NCI-H1694 (cell line): ENCODE results near the gene REEP6.

Experiments
- DNase-seq: peaks from one replicate; lab custom pipeline; 2025; lab: John Stamatoyannopoulos, UW

The REEP6 gene

DNA sequence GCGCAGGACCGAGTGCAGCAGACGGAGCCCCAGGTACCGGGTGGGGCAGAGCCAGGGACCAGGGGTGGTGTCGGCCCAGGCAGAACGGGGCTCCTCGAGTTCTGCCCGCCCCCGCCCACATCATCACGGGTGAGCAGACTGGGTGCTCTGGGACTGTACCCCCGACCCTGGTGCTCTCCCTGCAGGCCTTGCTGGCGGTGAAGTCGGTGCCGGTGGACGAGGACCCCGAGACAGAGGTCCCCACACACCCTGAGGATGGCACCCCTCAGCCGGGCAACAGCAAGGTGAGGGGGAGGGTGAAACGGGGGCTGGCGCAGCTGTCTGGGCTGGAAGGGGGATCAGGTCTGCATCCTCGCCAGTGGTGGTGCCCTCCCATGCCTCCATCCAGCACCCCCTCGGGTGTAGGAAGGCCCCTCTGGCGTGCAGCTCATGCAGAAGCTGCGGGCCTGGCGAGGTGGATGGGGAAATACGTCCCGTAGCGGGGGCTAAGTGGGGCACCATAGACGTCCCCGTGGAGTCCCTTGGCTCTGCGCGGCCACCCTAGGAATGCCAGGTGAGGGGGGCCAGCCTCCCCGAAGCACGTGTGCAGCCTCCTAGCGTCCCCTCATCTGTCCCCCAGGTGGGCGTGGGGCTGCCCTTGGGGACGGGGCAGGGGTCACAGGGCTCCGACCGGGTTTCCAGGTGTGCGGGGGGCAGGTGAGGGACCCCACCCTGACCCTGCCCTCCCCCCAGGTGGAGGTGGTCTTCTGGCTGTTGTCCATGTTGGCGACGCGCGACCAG, 34.7 kb upstream of the REEP6 start:
- DNase-seq, result no peak

GRCh38 chr19:1457031-1457739, 33.8 kb upstream of the REEP6 start:
- DNase-seq, result no peak

- no peak for DNase-seq
Measured at GRCh38 chr19:1457892-1458291, 33.1 kb upstream of the REEP6 start.

DNA sequence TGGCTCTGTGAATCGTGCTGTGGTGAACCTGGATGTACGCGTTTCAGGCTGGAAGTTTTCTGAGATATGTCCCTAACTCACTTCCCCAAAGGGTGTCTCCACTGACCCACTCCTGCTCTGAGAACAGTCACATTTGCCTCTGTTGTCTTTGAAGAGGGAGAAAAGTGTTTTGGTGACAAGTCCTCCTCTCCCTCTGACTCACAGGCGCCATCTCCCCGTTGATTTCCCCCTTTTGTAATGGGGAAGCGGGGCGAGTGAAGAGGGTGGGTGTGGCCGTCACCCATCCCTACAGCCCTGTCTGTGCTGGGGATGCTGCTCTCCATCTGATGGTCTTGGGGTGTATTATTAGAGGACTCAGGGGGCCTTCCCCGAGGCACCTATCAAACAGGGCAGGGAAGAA, 31.5 kb upstream of the REEP6 start:
- DNase-seq, result no peak

DNA sequence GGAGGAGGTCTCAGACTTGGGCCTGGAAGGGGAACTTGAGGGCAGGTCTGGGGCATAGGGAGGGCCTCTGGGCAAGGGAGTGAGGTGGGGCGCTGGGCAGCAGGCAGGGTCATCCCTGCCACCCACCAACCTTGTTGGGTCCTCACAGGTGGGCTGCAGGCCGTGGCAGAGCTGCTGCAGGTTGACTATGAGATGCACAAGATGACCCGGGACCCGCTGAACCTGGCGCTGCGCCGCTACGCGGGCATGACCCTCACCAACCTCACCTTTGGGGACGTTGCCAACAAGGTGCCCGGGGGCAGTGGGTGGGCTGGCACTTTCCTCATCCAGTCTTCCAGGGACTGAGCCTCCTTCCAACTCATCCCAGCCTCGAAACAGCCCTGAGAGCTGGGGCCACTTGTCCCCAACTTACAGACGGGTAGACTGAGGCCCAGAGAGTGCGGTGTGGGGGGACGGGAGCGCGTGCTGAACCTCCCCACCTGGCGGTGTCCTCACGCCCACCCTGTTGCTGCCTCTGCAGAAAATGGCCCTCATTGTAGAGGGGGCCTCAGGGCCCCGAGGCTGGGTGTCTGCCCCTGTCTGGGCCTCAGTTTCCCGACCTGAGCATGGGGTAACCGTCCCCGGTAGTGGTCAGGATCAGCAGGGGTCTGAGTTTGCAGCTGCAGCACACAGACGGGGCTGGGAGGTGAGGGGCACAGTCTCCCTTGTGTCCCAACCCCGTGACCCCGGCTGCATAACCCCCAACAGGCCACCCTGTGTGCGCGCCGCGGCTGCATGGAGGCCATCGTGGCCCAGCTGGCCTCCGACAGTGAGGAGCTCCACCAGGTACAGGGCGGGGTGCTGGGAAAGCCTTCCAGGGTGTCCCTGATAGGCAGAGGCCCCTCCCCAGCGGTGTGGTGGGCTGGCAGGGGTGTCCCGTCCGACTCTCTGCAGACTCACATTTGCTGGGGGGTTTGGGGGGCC, 30.7 kb upstream of the REEP6 start:
- no peak for DNase-seq

DNA sequence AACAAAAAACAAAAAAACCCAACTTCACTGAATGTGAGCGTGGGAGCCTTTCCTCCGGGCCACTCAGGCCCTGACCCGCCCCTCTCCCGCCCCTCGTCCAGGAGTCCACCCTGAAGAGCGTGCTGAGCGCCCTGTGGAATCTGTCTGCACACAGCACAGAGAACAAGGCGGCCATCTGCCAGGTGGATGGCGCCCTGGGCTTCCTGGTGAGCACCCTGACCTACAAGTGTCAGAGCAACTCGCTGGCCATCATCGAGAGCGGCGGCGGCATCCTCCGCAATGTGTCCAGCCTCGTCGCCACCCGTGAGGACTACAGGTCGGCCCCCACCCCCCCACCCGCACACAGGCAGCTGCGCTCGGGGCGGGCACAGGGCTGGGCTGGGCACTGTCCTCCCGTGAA, 29.1 kb upstream of the REEP6 start:
- no peak for DNase-seq

GRCh38 chr19:1465191-1466016, 25.6 kb upstream of the REEP6 start:
- no peak for DNase-seq

GRCh38 chr19:1466018-1466460, 24.9 kb upstream of the REEP6 start:
- DNase-seq, result no peak

- no peak for DNase-seq
Measured at GRCh38 chr19:1466461-1467214, 24.3 kb upstream of the REEP6 start.

GRCh38 chr19:1467215-1467489, 23.8 kb upstream of the REEP6 start:
- DNase-seq, result no peak

GRCh38 chr19:1467490-1468273, 23.3 kb upstream of the REEP6 start:
- no peak for DNase-seq

- no peak for DNase-seq
Measured at GRCh38 chr19:1468274-1468820, 22.6 kb upstream of the REEP6 start.

GRCh38 chr19:1468821-1469254, 22.1 kb upstream of the REEP6 start:
- DNase-seq, result no peak

DNA sequence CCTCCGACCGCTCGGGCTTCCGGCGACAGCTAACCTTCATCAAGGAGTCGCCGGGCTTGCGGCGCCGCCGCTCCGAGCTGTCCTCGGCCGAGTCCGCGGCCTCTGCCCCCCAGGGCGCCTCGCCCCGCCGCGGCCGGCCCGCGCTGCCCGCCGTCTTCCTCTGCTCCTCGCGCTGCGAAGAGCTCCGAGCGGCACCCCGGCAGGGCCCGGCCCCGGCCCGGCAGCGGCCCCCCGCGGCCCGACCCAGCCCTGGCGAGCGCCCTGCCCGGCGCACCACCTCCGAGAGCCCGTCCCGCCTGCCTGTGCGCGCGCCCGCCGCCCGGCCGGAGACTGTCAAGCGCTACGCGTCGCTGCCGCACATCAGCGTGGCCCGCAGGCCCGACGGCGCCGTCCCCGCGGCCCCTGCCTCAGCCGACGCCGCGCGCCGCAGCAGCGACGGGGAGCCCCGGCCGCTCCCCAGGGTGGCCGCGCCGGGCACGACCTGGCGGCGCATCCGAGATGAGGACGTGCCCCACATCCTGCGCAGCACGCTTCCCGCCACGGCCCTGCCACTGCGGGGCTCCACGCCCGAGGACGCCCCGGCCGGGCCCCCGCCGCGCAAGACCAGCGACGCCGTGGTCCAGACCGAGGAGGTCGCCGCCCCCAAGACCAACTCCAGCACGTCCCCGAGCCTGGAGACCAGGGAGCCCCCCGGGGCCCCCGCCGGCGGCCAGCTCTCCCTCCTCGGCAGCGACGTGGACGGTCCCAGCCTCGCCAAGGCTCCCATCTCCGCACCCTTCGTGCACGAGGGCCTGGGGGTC, 21.5 kb upstream of the REEP6 start:
- no peak for DNase-seq

GRCh38 chr19:1470055-1470304, 21.0 kb upstream of the REEP6 start:
- no peak for DNase-seq

- DNase-seq, result peak; percentile 29
Measured at GRCh38 chr19:1470305-1471009, 20.5 kb upstream of the REEP6 start.

- no peak for DNase-seq
Measured at GRCh38 chr19:1471010-1471514, 19.9 kb upstream of the REEP6 start.

DNA sequence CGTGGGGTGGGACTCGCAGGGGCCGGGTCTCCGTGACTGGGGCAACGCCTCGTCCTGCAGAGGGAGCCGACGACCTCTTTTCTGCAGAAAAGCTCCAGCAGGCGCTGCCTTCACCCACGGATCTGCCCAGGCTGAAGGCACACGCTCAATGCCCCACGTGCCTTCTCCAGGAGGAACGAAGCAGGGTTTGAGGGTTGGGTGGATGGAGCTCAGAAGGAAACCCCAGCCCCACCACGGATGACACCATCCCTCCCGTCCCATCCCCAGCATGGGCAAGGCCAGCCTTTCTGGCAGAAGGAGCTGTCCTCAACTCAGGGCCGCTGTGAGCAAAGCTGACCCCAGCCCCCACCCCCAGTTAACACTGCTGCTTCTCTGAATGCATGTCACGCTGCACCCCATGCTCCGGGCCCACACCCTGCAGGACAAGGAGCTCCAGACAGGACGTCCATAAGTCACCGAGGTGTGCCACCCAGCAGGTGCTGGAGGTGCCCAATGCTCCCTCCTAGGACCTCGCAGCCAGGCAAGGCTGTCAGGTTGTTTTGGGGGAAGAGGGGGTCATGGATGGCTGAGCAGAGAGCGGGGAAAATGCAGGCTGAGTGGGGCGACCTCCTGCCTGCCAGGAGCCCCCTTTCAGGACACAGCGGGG, 19.3 kb upstream of the REEP6 start:
- no peak for DNase-seq
